H1 (cell line): Measurements from ENCODE around the gene FOXK1. TPM values are rescaled to one million over a fixed set of nuclear protein-coding genes. Genes with fewer than 3 reads are reported as not detected.

Source experiments
- BACH1 ChIP-seq: IDR thresholded peaks from 2 replicates; pipeline ENCODE4 v1.6.1; 2012; ENCODE audit warnings: low read length, improper control_type of control experiment
- CREB1 ChIP-seq: IDR thresholded peaks from 2 replicates; pipeline ENCODE4 v1.6.1; 2012; ENCODE audit warnings: inconsistent platforms
- GTF2F1 ChIP-seq: IDR thresholded peaks from 2 replicates; pipeline ENCODE4 v1.6.1; 2012; ENCODE audit warnings: low read depth, low read length, improper control_type of control experiment, borderline replicate concordance
- JUND ChIP-seq: IDR thresholded peaks from 2 replicates; pipeline ENCODE4 v1.6.1; 2011; ENCODE audit warnings: mild to moderate bottlenecking, improper control_type of control experiment, low read length
- SP4 ChIP-seq: IDR thresholded peaks from 2 replicates; pipeline ENCODE4 v1.6.1; 2012; ENCODE audit warnings: low read length, inconsistent platforms
- polyA plus RNA-seq, 7 experiments: library from polyadenylated mRNA; depleted of rRNA in 3 of 7; stranded (reverse) in 5 of 7; unstranded in 2 of 7; fragments of >200 nt in 5 of 7; fragments of 200-250 nt in 2 of 7; gene quantifications; 1 replicate in 5 of 7; 2 replicates in 1 of 7; 4 replicates in 1 of 7; pipeline versions ENCODE4 v1.2.1 to v1.2.3, GENCODE V29; 2011 to 2013; ENCODE audit warnings: missing spikeins in 2 of 7, mixed read lengths in 2 of 7
- total RNA-seq: library from RNA; stranded (reverse); fragmentation: NEBNext Ultra II Directional; extraction: Animal tissue kit (Norgen Biotek cat#: 25700); gene quantifications from 2 replicates; pipeline ENCODE4 v1.2.1, GENCODE V29; 2021

FOXK1 gene
- total and polyA plus RNA-seq, 2 of the 8 experiments (the other 6 are each of a cell fraction or from before 2014, with no cell fraction given), result 2.0 to 8.5 TPM

DNA sequence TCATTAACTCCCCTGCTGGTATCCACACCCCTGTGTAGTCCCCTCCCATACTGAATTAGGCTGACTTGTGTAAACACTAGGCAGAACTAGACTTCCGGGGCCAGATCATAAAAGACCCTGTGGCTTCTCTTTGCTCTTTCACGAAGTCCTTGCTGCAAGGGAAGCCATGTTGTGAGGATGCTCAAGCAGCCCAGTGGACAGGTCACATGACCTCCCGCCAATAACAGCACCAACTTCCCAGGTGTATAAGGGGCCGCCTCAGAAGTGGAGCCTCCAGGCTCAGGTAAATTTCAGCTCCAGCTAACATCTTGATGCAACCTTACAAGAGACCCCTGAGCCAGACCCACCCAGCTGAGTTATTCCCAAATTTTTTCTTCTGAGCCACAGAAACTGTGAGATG is 11.3 kb upstream of the FOXK1 start (continued):
- TF ChIP-seq JUND (no peak), CREB1 (no peak), GTF2F1 (no peak), BACH1 (no peak), SP4 (no peak)
